WTC11 (cell line): Measurements from ENCODE around the gene TSPAN9. TPM values are rescaled to one million over a fixed set of nuclear protein-coding genes. Genes with fewer than 3 reads are reported as not detected.

ENCODE experiments used
- ATAC-seq: fragments of 200-7000 bp; cut with Tn5 transposase; 2 replicates; pipeline ENCODE4 v1.10.0; 2021; ENCODE audit warnings: mild to moderate bottlenecking, moderate library complexity
- CTCF ChIA-PET: fragments of 300-600 bp; sonication (Branson Sonifier 250); formaldehyde crosslinking; loops from one replicate; lab custom pipeline; 2021; ENCODE audit warnings: antibody characterized with exemption; lab: Charles Lee
- POLR2A ChIA-PET: fragments of 350-600 bp; sonication (Branson Sonifier 250); formaldehyde crosslinking; loops from one replicate; lab custom pipeline; 2021; ENCODE audit warnings: antibody characterized with exemption; lab: Charles Lee
- DNase-seq: peaks from one replicate; pipeline ENCODE4 v3.0.0; 2021; ENCODE audit warnings: low spot score
- H3K27ac Mint-ChIP-seq: 2 replicates; pipeline ENCODE4 v1.8.0; 2021; ENCODE audit warnings: mixed read lengths
- H3K27me3 Mint-ChIP-seq: 2 replicates; pipeline ENCODE4 v1.8.0; 2021; ENCODE audit warnings: low read depth, mild to moderate bottlenecking, moderate library complexity, mixed read lengths
- H3K36me3 Mint-ChIP-seq: 2 replicates; pipeline ENCODE4 v1.8.0; 2021; ENCODE audit warnings: mixed read lengths
- H3K4me1 Mint-ChIP-seq: 2 replicates; pipeline ENCODE4 v1.8.0; 2022; ENCODE audit warnings: mixed read lengths
- H3K4me3 Mint-ChIP-seq: 2 replicates; pipeline ENCODE4 v1.8.0; 2021; ENCODE audit warnings: mild to moderate bottlenecking, moderate library complexity, mixed read lengths
- H3K9me3 Mint-ChIP-seq: 2 replicates; pipeline ENCODE4 v1.8.0; 2021; ENCODE audit warnings: mixed read lengths
- HMGA2 ChIP-seq: fragments of 250-450 bp; sonication (Bioruptor Pico); IDR thresholded peaks from 2 replicates; pipeline ENCODE4 v1.4.0; 2021; ENCODE audit warnings: mild to moderate bottlenecking, moderate library complexity
- IRF1 ChIP-seq: sonication (generic); formaldehyde crosslinking; IDR thresholded peaks from 2 replicates; pipeline ENCODE4 v1.8.0; 2023; ENCODE audit warnings: missing genetic modification reagents
- JUN ChIP-seq: sonication (generic); formaldehyde crosslinking; IDR thresholded peaks from 2 replicates; pipeline ENCODE4 v1.8.0; 2023; ENCODE audit warnings: mild to moderate bottlenecking, missing genetic modification reagents
- STAT6 ChIP-seq: sonication (generic); formaldehyde crosslinking; conservative IDR thresholded peaks from 2 replicates; pipeline ENCODE4 v1.8.1; 2023; ENCODE audit warnings: mild to moderate bottlenecking, low read depth, missing genetic modification reagents, moderate library complexity
- TEAD1 ChIP-seq: sonication (generic); formaldehyde crosslinking; IDR thresholded peaks from 2 replicates; pipeline ENCODE4 v1.8.0; 2022; ENCODE audit warnings: mild to moderate bottlenecking, missing genetic modification reagents
- USF1 ChIP-seq: sonication (generic); formaldehyde crosslinking; IDR thresholded peaks from 2 replicates; pipeline ENCODE4 v1.8.0; 2022; ENCODE audit warnings: mild to moderate bottlenecking, missing genetic modification reagents
- ZNF232 ChIP-seq: sonication (generic); formaldehyde crosslinking; IDR thresholded peaks from 2 replicates; pipeline ENCODE4 v1.8.0; 2022; ENCODE audit warnings: mild to moderate bottlenecking, missing genetic modification reagents
- total RNA-seq: library from RNA; stranded (reverse); gene quantifications from 3 replicates; pipeline ENCODE4 v1.2.3, GENCODE V29; 2021
- TF ChIP-seq, protein P1 (sequence below): sonication (generic); formaldehyde crosslinking; IDR thresholded peaks from 2 replicates; pipeline ENCODE4 v1.8.1; 2022; ENCODE audit warnings: low read depth, mild to moderate bottlenecking, moderate library complexity, missing genetic modification reagents, borderline replicate concordance
- TF ChIP-seq, protein P2 (sequence below): sonication (generic); formaldehyde crosslinking; IDR thresholded peaks from 2 replicates; pipeline ENCODE4 v1.8.1; 2022; ENCODE audit warnings: mild to moderate bottlenecking, moderate library complexity, missing genetic modification reagents
- TF ChIP-seq, protein P3 (sequence below): sonication (generic); formaldehyde crosslinking; IDR thresholded peaks from 2 replicates; pipeline ENCODE4 v1.8.1; 2022; ENCODE audit warnings: low read depth, missing genetic modification reagents, borderline replicate concordance
- TF ChIP-seq, protein P4 (sequence below): sonication (generic); formaldehyde crosslinking; IDR thresholded peaks from 2 replicates; pipeline ENCODE4 v1.8.1; 2022; ENCODE audit warnings: missing genetic modification reagents, borderline replicate concordance
- TF ChIP-seq, protein P5 (sequence below): sonication (generic); formaldehyde crosslinking; IDR thresholded peaks from 2 replicates; pipeline ENCODE4 v1.8.0; 2022; ENCODE audit warnings: mild to moderate bottlenecking, missing genetic modification reagents

Gene TSPAN9
- total RNA-seq, 1 experiment from 2014 or later = 27.6 TPM

- TF ChIP-seq, protein P1, sequence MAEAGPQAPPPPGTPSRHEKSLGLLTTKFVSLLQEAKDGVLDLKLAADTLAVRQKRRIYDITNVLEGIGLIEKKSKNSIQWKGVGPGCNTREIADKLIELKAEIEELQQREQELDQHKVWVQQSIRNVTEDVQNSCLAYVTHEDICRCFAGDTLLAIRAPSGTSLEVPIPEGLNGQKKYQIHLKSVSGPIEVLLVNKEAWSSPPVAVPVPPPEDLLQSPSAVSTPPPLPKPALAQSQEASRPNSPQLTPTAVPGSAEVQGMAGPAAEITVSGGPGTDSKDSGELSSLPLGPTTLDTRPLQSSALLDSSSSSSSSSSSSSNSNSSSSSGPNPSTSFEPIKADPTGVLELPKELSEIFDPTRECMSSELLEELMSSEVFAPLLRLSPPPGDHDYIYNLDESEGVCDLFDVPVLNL (CRISPR knock-in tag) = no peak
- TF ChIP-seq HMGA2 (CRISPR knock-in tag) = no peak
These were observed 93.4 kb downstream of the TSPAN9 start (continued) for GRCh38 chr12:3170423-3171194.

DNA sequence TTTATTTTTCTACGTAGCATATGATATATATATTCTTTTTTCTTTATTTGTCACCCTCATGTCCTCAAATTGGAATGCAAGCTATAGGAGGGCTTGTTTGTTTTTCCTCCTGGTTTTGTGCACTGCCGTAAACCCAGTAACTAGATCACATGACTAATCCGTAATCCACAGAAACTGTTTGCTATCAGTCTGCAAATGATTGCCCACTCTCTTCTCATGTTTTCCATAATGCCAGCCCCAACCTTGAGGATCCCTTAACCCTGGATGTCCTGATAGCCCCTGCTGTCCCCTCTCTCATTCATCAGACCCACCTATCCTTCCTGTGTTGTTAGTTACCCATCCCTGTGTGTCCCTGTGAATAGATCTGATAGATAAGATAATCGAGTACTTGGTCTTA lies 94.0 kb downstream of the TSPAN9 start:
- TF ChIP-seq ZNF232 (CRISPR knock-in tag) (no peak), IRF1 (CRISPR knock-in tag) (no peak), TEAD1 (no peak), JUN (CRISPR knock-in tag) (no peak), USF1 (CRISPR knock-in tag) (no peak), STAT6 (CRISPR knock-in tag) (no peak)
- TF ChIP-seq, protein P2, sequence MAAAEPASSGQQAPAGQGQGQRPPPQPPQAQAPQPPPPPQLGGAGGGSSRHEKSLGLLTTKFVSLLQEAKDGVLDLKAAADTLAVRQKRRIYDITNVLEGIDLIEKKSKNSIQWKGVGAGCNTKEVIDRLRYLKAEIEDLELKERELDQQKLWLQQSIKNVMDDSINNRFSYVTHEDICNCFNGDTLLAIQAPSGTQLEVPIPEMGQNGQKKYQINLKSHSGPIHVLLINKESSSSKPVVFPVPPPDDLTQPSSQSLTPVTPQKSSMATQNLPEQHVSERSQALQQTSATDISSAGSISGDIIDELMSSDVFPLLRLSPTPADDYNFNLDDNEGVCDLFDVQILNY (CRISPR knock-in tag) = no peak
- TF ChIP-seq, protein P3, sequence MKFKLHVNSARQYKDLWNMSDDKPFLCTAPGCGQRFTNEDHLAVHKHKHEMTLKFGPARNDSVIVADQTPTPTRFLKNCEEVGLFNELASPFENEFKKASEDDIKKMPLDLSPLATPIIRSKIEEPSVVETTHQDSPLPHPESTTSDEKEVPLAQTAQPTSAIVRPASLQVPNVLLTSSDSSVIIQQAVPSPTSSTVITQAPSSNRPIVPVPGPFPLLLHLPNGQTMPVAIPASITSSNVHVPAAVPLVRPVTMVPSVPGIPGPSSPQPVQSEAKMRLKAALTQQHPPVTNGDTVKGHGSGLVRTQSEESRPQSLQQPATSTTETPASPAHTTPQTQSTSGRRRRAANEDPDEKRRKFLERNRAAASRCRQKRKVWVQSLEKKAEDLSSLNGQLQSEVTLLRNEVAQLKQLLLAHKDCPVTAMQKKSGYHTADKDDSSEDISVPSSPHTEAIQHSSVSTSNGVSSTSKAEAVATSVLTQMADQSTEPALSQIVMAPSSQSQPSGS = no peak
- TF ChIP-seq, protein P4, sequence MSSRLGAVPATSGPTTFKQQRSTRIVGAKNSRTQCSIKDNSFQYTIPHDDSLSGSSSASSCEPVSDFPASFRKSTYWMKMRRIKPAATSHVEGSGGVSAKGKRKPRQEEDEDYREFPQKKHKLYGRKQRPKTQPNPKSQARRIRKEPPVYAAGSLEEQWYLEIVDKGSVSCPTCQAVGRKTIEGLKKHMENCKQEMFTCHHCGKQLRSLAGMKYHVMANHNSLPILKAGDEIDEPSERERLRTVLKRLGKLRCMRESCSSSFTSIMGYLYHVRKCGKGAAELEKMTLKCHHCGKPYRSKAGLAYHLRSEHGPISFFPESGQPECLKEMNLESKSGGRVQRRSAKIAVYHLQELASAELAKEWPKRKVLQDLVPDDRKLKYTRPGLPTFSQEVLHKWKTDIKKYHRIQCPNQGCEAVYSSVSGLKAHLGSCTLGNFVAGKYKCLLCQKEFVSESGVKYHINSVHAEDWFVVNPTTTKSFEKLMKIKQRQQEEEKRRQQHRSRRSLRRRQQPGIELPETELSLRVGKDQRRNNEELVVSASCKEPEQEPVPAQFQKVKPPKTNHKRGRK (CRISPR knock-in tag) = no peak
- TF ChIP-seq, protein P5, sequence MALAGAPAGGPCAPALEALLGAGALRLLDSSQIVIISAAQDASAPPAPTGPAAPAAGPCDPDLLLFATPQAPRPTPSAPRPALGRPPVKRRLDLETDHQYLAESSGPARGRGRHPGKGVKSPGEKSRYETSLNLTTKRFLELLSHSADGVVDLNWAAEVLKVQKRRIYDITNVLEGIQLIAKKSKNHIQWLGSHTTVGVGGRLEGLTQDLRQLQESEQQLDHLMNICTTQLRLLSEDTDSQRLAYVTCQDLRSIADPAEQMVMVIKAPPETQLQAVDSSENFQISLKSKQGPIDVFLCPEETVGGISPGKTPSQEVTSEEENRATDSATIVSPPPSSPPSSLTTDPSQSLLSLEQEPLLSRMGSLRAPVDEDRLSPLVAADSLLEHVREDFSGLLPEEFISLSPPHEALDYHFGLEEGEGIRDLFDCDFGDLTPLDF (CRISPR knock-in tag) = no peak
- Mint-ChIP-seq H3K4me3 (no peak overlapping the region), H3K27me3 (no peaks in the 10 kb centered on the region), H3K9me3 (no peaks in the 10 kb centered on the region), H3K36me3 (no peaks in the 10 kb centered on the region), H3K27ac (no peak overlapping the region), H3K4me1 (peaks cover 58% of the 10 kb centered on the region)
- ChIA-PET CTCF (interaction anchor here (1.6 to 1.9 kb wide), 2 partner anchors 36 to 129 kb away, joined by 5 to 8 read pairs; no protein-coding TSS in a partner anchor), POLR2A (no interaction called here)
- ATAC-seq (no peak), DNase-seq (no peak)
